Neuron (in vitro differentiated cells): ENCODE measurements around the gene NTNG2.
"Not testable (repeated sequence)": the region's sequence is repeated elsewhere in the genome, so short reads cannot be mapped to it uniquely, and the experiment has no call there.

Source experiments
- H2AFZ ChIP-seq: one replicate; pipeline ENCODE4 v1.6.1; 2013; ENCODE audit warnings: low read depth, mild to moderate bottlenecking, inconsistent platforms, low read length, moderate library complexity
- H3K27me3 ChIP-seq: one replicate; pipeline ENCODE4 v1.6.1; 2013; ENCODE audit warnings: low read length; ENCODE audit not compliant: insufficient read depth
- H3K36me3 ChIP-seq: one replicate; pipeline ENCODE4 v1.6.1; 2013; ENCODE audit warnings: low read length; ENCODE audit not compliant: insufficient read depth
- H3K4me1 ChIP-seq: one replicate; pipeline ENCODE4 v1.6.1; 2013; ENCODE audit warnings: low read length; ENCODE audit not compliant: insufficient read depth
- H3K4me3 ChIP-seq: 2 replicates; pipeline ENCODE4 v1.5.1; 2013; ENCODE audit warnings: mild to moderate bottlenecking, low read length, moderate library complexity
- H3K9me3 ChIP-seq: one replicate; pipeline ENCODE4 v1.6.1; 2013; ENCODE audit warnings: low read length

The NTNG2 gene

GRCh38 chr9:132161743-132162184 is at the start of gene NTNG2:
Gene NTNG2, plus strand, starts transcription at chr9:132162058. Its CDS starts 4,774 bp downstream, at chr9:132166832.
- Histone ChIP-seq H3K36me3 (no peaks in the 10 kb centered on the region), H3K9me3 (no peaks in the 10 kb centered on the region), H3K4me3 (peak within 1 kb of the TSS; percentile 44), H3K4me1 (peaks cover 17% of the 10 kb centered on the region), H2AFZ (peak within 1 kb of the TSS; percentile 87), H3K27me3 (peaks cover 72% of the 10 kb centered on the region)

GRCh38 chr9:132114102-132114707 is 47.7 kb upstream of the NTNG2 start:
- Histone ChIP-seq H3K9me3 (no peaks in the 10 kb centered on the region), H3K27me3 (peaks cover 21% of the 10 kb centered on the region), H3K36me3 (no peaks in the 10 kb centered on the region), H3K4me1 (no peaks in the 10 kb centered on the region), H3K4me3 (no peak overlapping the region), H2AFZ (no peak overlapping the region)

GRCh38 chr9:132116583-132116982 is 45.3 kb upstream of the NTNG2 start:
- H3K9me3 ChIP-seq = no peaks in the 10 kb centered on the region
- H3K4me3 ChIP-seq = no peak overlapping the region
- peaks cover 21% of the 10 kb centered on the region for H3K27me3 ChIP-seq
- no peaks in the 10 kb centered on the region for H3K36me3 ChIP-seq
- no peaks in the 10 kb centered on the region for H3K4me1 ChIP-seq
- H2AFZ ChIP-seq = no peak overlapping the region

GRCh38 chr9:132117694-132118093 is 44.2 kb upstream of the NTNG2 start:
- H3K9me3 ChIP-seq = no peaks in the 10 kb centered on the region
- no peak overlapping the region for H2AFZ ChIP-seq
- H3K27me3 ChIP-seq = peaks cover 27% of the 10 kb centered on the region
- no peaks in the 10 kb centered on the region for H3K4me1 ChIP-seq
- no peak overlapping the region for H3K4me3 ChIP-seq
- no peaks in the 10 kb centered on the region for H3K36me3 ChIP-seq

GRCh38 chr9:132121021-132121420 is 40.8 kb upstream of the NTNG2 start:
- Histone ChIP-seq H3K4me1 (no peaks in the 10 kb centered on the region), H3K4me3 (no peak overlapping the region), H2AFZ (no peak overlapping the region), H3K27me3 (peaks cover 37% of the 10 kb centered on the region), H3K9me3 (no peaks in the 10 kb centered on the region), H3K36me3 (no peaks in the 10 kb centered on the region)

GRCh38 chr9:132124800-132125199 is 37.1 kb upstream of the NTNG2 start:
- Histone ChIP-seq H3K27me3 (peaks cover 43% of the 10 kb centered on the region), H3K4me1 (no peaks in the 10 kb centered on the region), H2AFZ (no peak overlapping the region), H3K9me3 (no peaks in the 10 kb centered on the region), H3K4me3 (no peak overlapping the region), H3K36me3 (no peaks in the 10 kb centered on the region)

GRCh38 chr9:132125361-132125760 is 36.5 kb upstream of the NTNG2 start:
- H3K27me3 ChIP-seq = peaks cover 43% of the 10 kb centered on the region
- no peaks in the 10 kb centered on the region for H3K4me1 ChIP-seq
- H3K9me3 ChIP-seq = no peaks in the 10 kb centered on the region
- no peak overlapping the region for H2AFZ ChIP-seq
- H3K4me3 ChIP-seq = no peak overlapping the region
- H3K36me3 ChIP-seq = no peaks in the 10 kb centered on the region

GRCh38 chr9:132125944-132126679 is 35.7 kb upstream of the NTNG2 start:
- no peaks in the 10 kb centered on the region for H3K36me3 ChIP-seq
- no peaks in the 10 kb centered on the region for H3K9me3 ChIP-seq
- no peak overlapping the region for H3K4me3 ChIP-seq
- no peaks in the 10 kb centered on the region for H3K4me1 ChIP-seq
- peaks cover 46% of the 10 kb centered on the region for H3K27me3 ChIP-seq
- H2AFZ ChIP-seq = no peak overlapping the region

GRCh38 chr9:132126680-132127236 is 35.1 kb upstream of the NTNG2 start:
- H3K4me3 ChIP-seq = no peak overlapping the region
- no peaks in the 10 kb centered on the region for H3K36me3 ChIP-seq
- peaks cover 47% of the 10 kb centered on the region for H3K27me3 ChIP-seq
- no peak overlapping the region for H2AFZ ChIP-seq
- no peaks in the 10 kb centered on the region for H3K9me3 ChIP-seq
- H3K4me1 ChIP-seq = no peaks in the 10 kb centered on the region

- no peak overlapping the region for H2AFZ ChIP-seq
- H3K27me3 ChIP-seq = peaks cover 38% of the 10 kb centered on the region
- no peaks in the 10 kb centered on the region for H3K9me3 ChIP-seq
- H3K4me1 ChIP-seq = no peaks in the 10 kb centered on the region
- no peak overlapping the region for H3K4me3 ChIP-seq
- no peaks in the 10 kb centered on the region for H3K36me3 ChIP-seq
These were observed 33.8 kb upstream of the NTNG2 start for GRCh38 chr9:132127888-132128534.

GRCh38 chr9:132129535-132129934 is 32.3 kb upstream of the NTNG2 start:
- Histone ChIP-seq H3K36me3 (no peaks in the 10 kb centered on the region), H3K9me3 (no peaks in the 10 kb centered on the region), H3K27me3 (peaks cover 36% of the 10 kb centered on the region), H2AFZ (no peak overlapping the region), H3K4me3 (no peak overlapping the region), H3K4me1 (no peaks in the 10 kb centered on the region)

GRCh38 chr9:132134085-132134484 is 27.8 kb upstream of the NTNG2 start:
- not testable (repeated sequence) for H3K4me3 ChIP-seq, H2AFZ ChIP-seq, H3K9me3 ChIP-seq, H3K27me3 ChIP-seq, H3K36me3 ChIP-seq, H3K4me1 ChIP-seq

- peaks cover 9% of the 10 kb centered on the region for H3K27me3 ChIP-seq
- peaks cover 13% of the 10 kb centered on the region for H3K4me1 ChIP-seq
- no peaks in the 10 kb centered on the region for H3K9me3 ChIP-seq
- H3K36me3 ChIP-seq = no peaks in the 10 kb centered on the region
- no peak overlapping the region for H3K4me3 ChIP-seq
- H2AFZ ChIP-seq = no peak overlapping the region
These were observed 26.4 kb upstream of the NTNG2 start for GRCh38 chr9:132135456-132135855.
